MM.1S (cell line): Measurements from ENCODE around the gene EFEMP1.

Experiments used
- DNase-seq: peaks from one replicate; pipeline ENCODE4 v3.0.0-alpha.2; 2015
- H2AFZ ChIP-seq: fragments of 300-600 bp; sonication (generic); 2 replicates; pipeline ENCODE4 v1.6.0; 2016; ENCODE audit warnings: antibody characterized with exemption, low read length
- H3F3A ChIP-seq: fragments of 300-600 bp; sonication (generic); 2 replicates; pipeline ENCODE4 v1.6.1; 2016; ENCODE audit warnings: mild to moderate bottlenecking, antibody characterized with exemption, low read length, moderate library complexity, mixed read lengths; ENCODE audit not compliant: insufficient read depth
- H3K27ac ChIP-seq: fragments of 300-600 bp; sonication (generic); 2 replicates; pipeline ENCODE4 v1.5.1; 2016; ENCODE audit warnings: mild to moderate bottlenecking, low read length
- H3K27me3 ChIP-seq: fragments of 300-600 bp; sonication (generic); replicated peaks from 2 replicates; pipeline ENCODE4 v1.6.0; 2016; ENCODE audit warnings: low read length; ENCODE audit not compliant: insufficient read depth
- H3K36me3 ChIP-seq: fragments of 300-600 bp; sonication (generic); replicated peaks from 2 replicates; pipeline ENCODE4 v1.6.1; 2016; ENCODE audit warnings: mild to moderate bottlenecking, low read length, mixed read lengths; ENCODE audit not compliant: insufficient read depth
- H3K4me1 ChIP-seq: fragments of 300-600 bp; sonication (generic); 2 replicates; pipeline ENCODE4 v1.6.1; 2016; ENCODE audit warnings: low read length, mixed read lengths
- H3K4me2 ChIP-seq: fragments of 300-600 bp; sonication (generic); 2 replicates; pipeline ENCODE4 v1.6.0; 2016; ENCODE audit warnings: low read depth, low read length
- H3K4me3 ChIP-seq: fragments of 300-600 bp; sonication (generic); 2 replicates; pipeline ENCODE4 v1.5.1; 2016; ENCODE audit warnings: low read length, mixed read lengths
- H3K79me2 ChIP-seq: fragments of 300-600 bp; sonication (generic); 2 replicates; pipeline ENCODE4 v1.6.1; 2016; ENCODE audit warnings: mixed run types, low read length, mixed read lengths
- H3K9ac ChIP-seq: fragments of 300-600 bp; sonication (generic); 2 replicates; pipeline ENCODE4 v1.6.1; 2016; ENCODE audit warnings: low read length, mixed read lengths
- H3K9me2 ChIP-seq: fragments of 300-600 bp; sonication (generic); replicated peaks from 2 replicates; pipeline ENCODE4 v1.6.1; 2016; ENCODE audit warnings: mild to moderate bottlenecking, low read length, mixed read lengths; ENCODE audit not compliant: insufficient read depth
- H3K9me3 ChIP-seq: fragments of 300-600 bp; sonication (generic); replicated peaks from 2 replicates; pipeline ENCODE4 v1.6.1; 2016; ENCODE audit warnings: mild to moderate bottlenecking, low read length, mixed read lengths; ENCODE audit not compliant: insufficient read depth
- H4K20me1 ChIP-seq: fragments of 300-600 bp; sonication (generic); 2 replicates; pipeline ENCODE4 v1.6.1; 2016; ENCODE audit warnings: mild to moderate bottlenecking, low read length, moderate library complexity, mixed read lengths; ENCODE audit not compliant: insufficient read depth
- CTCF ChIP-seq: fragments of 300-600 bp; sonication (generic); IDR thresholded peaks from 2 replicates; pipeline ENCODE4 v1.5.1; 2016; ENCODE audit warnings: antibody characterized with exemption, low read length, mixed read lengths
- EZH2 ChIP-seq: fragments of 300-600 bp; sonication (generic); optimal IDR thresholded peaks from 2 replicates; pipeline ENCODE3; 2017; ENCODE audit warnings: low read depth, mild to moderate bottlenecking, antibody characterized with exemption, low read length, mixed read lengths
- EZH2phosphoT487 ChIP-seq: fragments of 300-600 bp; sonication (generic); IDR thresholded peaks from 2 replicates; pipeline ENCODE4 v1.6.1; 2018; ENCODE audit warnings: antibody characterized with exemption, low read length

EFEMP1 gene

GRCh38 chr2:55896633-55897032, 26.9 kb downstream of the EFEMP1 start:
- no peaks in the 10 kb centered on the region for H3K36me3 ChIP-seq
- H3K9me2 ChIP-seq, result no peaks in the 10 kb centered on the region
- H3F3A ChIP-seq, result no peaks in the 10 kb centered on the region
- 0 out of 2 replicates have a peak overlapping the region, but pooled peaks have one; percentile 20 for H2AFZ ChIP-seq
- no peaks in the 10 kb centered on the region for H3K27me3 ChIP-seq
- no peak overlapping the region for H3K27ac ChIP-seq
- no peak overlapping the region for H3K9ac ChIP-seq
- peaks cover 14% of the 10 kb centered on the region for H3K4me1 ChIP-seq
- H4K20me1 ChIP-seq, result no peaks in the 10 kb centered on the region
- no peaks in the 10 kb centered on the region for H3K79me2 ChIP-seq
- H3K4me2 ChIP-seq, result peak overlapping the region; percentile 27; the same call in 1 of the 2 replicates
- no peak for TF ChIP-seq EZH2phosphoT487
- TF ChIP-seq CTCF, result no peak
- no peak for TF ChIP-seq EZH2
- H3K4me3 ChIP-seq, result no peak overlapping the region
- DNase-seq, result no peak
- no peaks in the 10 kb centered on the region for H3K9me3 ChIP-seq

- Histone ChIP-seq H3K27ac (no peak overlapping the region), H3K79me2 (no peaks in the 10 kb centered on the region), H3K9me2 (no peaks in the 10 kb centered on the region), H2AFZ (no peak overlapping the region), H3K27me3 (no peaks in the 10 kb centered on the region), H3K4me2 (no peak overlapping the region), H3K9me3 (no peaks in the 10 kb centered on the region), H3K36me3 (no peaks in the 10 kb centered on the region), H3K9ac (no peak overlapping the region), H3K4me1 (peaks cover 14% of the 10 kb centered on the region), H3F3A (no peaks in the 10 kb centered on the region), H3K4me3 (no peak overlapping the region), H4K20me1 (no peaks in the 10 kb centered on the region)
- no peak for DNase-seq
- TF ChIP-seq EZH2phosphoT487 (no peak), CTCF (no peak), EZH2 (no peak)
Observed at GRCh38 chr2:55894720-55895119, 28.9 kb downstream of the EFEMP1 start.

- Histone ChIP-seq H3F3A (no peaks in the 10 kb centered on the region), H3K27me3 (no peaks in the 10 kb centered on the region), H3K36me3 (no peaks in the 10 kb centered on the region)
Observed at GRCh38 chr2:55891671-55892094, 31.9 kb downstream of the EFEMP1 start.

More at GRCh38 chr2:55891671-55892094, 31.9 kb downstream of the EFEMP1 start:
- Histone ChIP-seq H3K9ac (no peak overlapping the region), H3K9me3 (no peaks in the 10 kb centered on the region), H3K4me2 (no peak overlapping the region), H3K4me1 (peaks cover 9% of the 10 kb centered on the region), H3K79me2 (no peaks in the 10 kb centered on the region), H3K27ac (no peak overlapping the region), H4K20me1 (no peaks in the 10 kb centered on the region), H2AFZ (no peak overlapping the region), H3K9me2 (no peaks in the 10 kb centered on the region), H3K4me3 (no peak overlapping the region)
- DNase-seq, result no peak
- TF ChIP-seq EZH2phosphoT487, result no peak
- no peak for TF ChIP-seq EZH2
- no peak for TF ChIP-seq CTCF
